Stimulated activated CD4-positive, alpha-beta T cell treated with anti-CD3 and anti-CD28 coated beads, Interleukin-2, amount 100 ng/mL, for 48 hours (primary cell): ENCODE data around the gene TASOR.
"Not testable (repeated sequence)": the region's sequence is repeated elsewhere in the genome, so short reads cannot be mapped to it uniquely, and the experiment has no call there.

Experiments
- DNase-seq, 2 donors: peaks; one replicate each; pipeline ENCODE4 v3.0.0-alpha.2; 2020

TASOR gene, protein sequence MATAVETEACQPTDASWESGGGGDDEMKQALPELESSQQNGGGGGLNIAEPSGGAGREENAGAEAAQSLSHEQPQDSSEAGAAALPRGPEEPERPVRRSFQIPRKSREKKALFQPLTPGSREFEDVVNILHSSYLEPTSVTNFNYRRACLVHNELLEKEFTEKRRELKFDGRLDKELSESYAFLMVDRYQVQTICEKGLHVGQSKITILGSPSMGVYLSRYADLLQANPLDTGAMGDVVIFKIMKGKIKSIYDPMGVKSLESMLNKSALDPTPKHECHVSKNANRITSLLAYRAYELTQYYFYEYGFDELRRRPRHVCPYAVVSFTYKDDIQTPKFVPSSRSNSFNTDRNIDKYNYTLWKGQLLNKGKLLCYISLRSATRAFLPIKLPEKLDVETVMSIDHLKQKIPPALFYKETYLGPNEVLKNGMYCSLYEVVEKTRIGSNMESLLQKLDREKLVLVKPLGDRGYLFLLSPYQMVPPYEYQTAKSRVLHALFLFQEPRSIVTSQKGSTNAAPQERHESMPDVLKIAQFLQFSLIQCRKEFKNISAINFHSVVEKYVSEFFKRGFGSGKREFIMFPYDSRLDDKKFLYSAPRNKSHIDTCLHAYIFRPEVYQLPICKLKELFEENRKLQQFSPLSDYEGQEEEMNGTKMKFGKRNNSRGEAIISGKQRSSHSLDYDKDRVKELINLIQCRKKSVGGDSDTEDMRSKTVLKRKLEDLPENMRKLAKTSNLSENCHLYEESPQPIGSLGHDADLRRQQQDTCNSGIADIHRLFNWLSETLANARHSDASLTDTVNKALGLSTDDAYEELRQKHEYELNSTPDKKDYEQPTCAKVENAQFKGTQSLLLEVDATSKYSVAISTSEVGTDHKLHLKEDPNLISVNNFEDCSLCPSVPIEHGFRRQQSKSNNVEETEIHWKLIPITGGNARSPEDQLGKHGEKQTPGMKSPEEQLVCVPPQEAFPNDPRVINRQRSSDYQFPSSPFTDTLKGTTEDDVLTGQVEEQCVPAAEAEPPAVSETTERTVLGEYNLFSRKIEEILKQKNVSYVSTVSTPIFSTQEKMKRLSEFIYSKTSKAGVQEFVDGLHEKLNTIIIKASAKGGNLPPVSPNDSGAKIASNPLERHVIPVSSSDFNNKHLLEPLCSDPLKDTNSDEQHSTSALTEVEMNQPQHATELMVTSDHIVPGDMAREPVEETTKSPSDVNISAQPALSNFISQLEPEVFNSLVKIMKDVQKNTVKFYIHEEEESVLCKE (N-terminal part only)

DNA sequence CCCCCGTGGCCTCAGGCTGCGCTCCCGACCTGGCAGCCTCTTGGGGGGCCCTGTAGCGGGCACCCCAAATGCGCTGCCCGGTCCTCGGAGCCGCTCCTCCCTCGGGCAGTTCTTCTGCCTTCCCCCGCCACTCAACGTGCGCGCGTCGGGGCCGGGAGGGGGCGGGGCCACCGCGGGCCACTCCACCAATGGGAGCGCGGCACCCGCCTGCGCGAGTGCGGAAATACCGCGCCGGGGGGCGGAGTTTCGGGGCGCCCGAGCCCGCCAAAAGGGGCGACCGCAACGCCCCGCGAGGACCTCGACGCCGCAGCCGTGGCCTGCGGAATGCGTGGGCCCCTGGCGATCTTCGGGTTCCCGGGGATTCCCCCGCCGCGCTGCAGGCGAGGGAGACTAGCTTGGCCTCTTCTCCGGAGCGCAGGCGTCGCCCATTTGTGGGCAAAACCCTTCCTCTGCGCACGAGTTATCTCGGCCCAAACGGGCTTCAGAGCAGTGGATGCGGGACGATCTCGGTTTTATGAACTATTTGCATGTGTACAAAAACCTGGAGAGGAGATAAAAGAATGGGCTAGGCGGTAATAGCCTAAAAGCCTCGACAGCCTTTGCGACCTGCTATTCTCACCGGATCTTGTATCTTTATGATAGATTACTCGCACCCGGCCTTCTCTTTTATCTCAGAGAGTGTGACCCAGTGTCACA lies at the start of gene TASOR:
Gene TASOR, minus strand, starts transcription at position 144 of the 696 bp plus-strand sequence. CDS start 259 bp downstream, outside the sequence.
- DNase-seq = peak; percentile 82 to 89

DNA sequence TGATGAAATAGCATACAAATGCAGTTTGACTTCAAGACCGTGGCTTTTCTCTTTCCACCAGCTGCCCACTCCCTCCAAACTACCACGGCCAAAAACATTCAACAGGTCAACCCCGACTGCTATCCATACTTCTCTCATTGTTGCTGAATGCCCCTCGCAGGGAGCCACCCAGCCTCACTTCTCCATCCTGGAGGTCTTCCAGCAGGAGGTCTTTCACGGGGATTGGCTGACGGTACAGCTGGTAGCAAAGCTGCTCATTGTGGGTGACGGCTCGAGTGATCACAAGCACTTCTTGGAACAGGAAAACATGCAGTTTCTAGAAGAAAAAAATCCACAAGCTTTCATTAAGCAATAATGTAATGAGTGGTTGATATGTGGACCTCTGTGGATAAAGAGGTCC lies 49.0 kb upstream of the TASOR start:
- no peak for DNase-seq

DNA sequence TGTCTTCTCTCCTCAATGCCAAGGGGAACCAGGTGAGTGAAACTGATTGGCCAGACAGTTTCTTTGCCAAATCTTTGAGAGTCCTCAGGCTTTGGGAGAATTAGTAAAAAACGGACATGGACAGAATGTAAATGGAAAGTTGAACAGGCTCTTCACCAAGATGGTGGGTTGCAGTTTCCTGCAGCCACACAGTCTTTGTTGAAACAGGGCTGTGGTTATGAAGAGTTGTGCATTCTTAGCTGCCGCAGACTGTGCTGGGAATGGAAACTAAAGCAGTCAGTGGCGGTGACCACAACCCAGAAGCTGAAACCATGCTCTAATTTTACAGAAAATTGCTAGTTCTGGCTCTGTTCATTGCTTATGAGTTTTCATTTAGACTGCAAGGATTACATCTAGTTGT lies 42.1 kb upstream of the TASOR start:
- DNase-seq = peak; percentile 36 to 44

DNA sequence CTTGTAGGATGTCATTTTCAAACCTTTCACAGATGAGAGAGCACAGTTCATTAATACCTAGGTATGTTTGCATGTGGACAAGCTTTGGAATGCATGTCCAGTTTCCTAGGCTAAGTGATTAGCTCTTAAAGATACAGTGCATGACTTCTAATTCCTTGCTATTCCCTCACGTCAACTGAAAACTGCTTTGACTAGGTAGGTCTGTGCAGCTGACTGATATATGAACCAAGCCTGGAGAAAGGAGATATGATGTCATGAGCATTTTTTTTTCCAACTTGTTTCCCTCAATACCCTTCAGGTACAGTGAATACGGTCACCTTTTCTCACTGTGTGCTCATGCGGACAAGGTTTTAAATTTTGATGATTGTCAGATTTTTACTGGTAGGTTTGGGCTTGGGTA lies 41.6 kb upstream of the TASOR start:
- no peak for DNase-seq

DNA sequence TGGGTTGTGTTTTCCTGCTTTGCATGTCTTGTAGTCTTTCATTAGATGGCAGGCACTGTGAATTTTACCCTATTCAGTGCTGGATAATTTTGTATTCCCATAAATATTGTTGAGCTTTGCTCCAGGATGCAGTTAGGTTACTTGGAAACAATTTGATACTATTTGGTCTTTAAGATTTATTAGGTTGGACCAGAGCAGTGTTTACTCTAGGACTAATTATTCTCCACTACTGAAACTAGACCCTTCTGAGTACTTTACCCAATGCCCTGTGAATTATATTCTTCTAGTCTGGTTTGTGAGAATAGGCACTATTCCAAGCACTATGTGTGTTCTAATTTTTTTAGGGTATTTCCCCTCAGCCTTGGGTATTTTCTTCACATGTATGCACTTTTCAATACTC lies 37.8 kb upstream of the TASOR start:
- no peak for DNase-seq

DNA sequence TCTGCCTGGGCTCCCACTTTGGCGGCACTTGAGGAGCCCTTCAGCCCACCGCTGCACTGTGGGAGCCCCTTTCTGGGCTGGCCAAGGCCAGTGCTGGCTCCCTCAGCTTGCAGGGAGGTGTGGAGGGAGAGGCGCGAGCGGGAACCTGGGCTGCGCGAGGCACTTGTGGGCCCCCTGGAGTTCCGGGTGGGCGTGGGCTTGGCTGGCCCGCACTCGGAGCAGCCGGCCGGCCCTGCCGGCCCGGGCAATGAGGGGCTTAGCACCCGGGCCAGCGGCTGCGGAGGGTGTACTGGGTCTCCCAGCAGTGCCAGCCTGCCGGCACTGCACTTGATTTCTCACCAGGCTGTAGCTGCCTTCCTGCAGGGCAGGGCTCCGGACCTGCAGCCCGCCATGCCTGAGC lies 35.7 kb upstream of the TASOR start:
- DNase-seq = not testable (repeated sequence)

DNA sequence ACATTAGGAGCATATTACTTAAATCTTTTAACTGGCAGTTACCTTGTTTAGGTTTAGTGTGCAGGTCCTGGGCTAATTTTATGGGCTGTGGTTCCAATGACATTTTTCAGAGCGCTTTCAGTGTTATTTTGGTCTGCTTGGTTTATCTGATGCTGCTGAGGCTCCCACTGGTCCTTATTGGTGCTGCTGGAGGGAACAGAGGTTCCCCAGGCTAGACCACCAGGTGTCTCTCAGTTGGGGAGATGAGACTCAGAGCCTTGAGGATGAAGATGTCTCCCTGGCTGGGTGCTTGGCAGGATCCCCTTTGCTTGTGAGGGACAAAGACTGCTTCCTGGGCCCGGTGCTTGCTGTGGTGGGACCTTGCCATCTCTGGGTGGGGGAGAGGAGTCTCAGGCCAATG lies 28.3 kb upstream of the TASOR start:
- no peak for DNase-seq

DNA sequence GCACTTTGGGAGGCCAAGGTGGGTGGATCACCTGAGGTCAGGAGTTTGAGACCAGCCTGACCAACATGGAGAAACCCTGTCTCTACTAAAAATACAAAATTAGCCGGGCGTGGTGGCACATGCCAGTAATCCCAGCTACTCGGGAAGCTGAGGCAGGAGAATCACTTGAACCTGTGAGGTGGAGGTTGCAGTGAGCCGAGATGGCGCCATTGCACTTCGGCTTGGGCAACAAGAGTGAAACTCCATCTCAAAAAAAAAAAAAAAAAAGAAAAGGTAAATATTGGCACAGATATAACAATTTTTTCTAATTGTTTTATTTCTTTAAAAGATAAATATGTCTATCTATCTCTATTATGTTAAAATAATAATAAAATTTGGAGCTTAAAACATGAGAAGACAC lies 24.3 kb upstream of the TASOR start:
- not testable (repeated sequence) for DNase-seq

DNA sequence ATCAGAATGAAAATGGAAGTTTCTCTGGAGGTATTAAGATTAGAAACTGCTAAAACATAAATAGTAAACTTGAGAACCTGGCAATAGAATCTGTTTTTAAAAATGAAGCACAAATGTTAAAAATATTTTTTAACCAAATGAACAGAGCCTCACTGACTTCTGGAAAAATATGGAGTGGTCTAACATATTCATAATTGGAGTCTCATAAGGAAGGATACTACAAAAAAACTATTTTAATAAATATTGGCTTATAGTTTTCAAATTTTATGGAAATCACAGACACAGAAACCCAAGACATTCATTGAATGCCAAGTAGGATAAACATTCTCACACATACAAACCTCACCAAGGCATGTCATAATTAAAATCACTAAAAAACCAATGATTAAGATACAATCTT lies 23.6 kb upstream of the TASOR start:
- no peak for DNase-seq

DNA sequence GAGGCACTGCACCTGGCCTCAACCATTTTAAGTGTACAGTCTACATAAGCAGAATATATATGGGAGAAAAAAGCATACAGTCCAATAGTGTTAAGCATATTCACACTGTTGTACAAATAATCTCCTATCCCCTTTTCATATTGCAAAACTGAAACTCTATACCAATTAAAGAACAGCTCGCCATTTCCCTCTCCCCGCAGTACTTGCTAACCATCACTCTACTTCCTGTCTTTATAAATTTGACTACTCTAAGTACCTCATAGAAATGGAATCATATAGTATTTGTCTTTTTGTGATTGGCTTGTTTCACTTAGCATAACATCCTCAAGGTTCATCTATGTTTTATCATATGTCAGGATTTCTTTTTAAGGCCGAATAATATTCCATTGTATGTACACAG lies 21.6 kb upstream of the TASOR start:
- DNase-seq = no peak

DNA sequence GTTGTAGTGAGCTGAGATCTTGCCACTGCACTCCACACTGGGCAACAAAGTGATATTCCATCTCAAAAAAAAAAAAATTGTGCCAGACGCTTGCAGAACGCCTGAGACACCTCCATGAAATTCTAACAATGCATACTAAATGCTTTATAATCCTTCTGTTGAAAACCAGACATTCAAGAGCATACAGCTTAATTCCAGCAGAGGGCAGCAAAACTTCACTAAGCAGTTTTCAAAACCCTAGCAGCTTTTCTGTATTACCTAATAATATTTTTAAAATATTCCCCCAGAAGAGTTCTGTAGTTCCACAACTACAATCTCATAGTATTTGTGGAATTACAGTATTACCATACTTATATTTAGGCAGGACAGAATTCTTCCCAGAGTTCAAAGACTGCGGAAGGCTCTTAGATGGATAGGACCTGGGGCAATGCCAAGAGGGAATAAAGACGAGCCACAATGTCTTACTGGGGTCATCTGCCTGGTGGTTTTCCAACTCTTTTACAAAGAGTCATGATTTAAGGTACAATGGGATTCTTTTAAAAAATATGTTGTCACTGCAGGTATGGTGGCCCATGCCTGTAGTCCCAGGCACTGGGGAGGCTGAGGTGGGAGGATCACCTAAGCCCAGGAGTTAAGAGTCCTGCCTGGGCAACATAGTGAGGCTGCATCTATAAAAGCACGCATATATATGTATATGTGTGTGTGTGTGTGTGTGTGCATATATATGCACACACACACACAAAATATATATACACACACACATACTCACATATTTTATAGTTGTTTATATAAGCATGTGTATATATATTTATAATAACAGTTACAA lies 19.6 kb upstream of the TASOR start:
- DNase-seq = peak; percentile 36 to 43

DNA sequence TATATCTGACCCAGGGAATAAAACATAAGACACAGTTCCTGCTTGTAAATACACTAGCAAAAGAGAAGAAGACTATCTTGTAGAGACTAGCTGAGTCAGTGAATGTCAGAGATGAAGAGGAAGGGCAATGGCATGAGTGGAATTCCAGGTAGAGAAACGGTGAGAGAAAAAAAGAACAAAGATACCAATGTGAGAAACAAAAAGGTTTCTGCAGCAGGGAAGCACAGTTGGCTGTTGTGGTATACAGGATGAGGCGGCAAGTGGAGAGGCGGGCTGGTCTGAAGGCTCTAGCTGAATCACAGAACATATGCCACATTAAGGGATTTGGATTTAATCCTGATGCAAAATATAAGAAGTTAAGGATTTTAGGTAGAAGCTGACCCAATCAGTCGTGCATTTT lies 17.1 kb upstream of the TASOR start:
- DNase-seq = no peak

DNA sequence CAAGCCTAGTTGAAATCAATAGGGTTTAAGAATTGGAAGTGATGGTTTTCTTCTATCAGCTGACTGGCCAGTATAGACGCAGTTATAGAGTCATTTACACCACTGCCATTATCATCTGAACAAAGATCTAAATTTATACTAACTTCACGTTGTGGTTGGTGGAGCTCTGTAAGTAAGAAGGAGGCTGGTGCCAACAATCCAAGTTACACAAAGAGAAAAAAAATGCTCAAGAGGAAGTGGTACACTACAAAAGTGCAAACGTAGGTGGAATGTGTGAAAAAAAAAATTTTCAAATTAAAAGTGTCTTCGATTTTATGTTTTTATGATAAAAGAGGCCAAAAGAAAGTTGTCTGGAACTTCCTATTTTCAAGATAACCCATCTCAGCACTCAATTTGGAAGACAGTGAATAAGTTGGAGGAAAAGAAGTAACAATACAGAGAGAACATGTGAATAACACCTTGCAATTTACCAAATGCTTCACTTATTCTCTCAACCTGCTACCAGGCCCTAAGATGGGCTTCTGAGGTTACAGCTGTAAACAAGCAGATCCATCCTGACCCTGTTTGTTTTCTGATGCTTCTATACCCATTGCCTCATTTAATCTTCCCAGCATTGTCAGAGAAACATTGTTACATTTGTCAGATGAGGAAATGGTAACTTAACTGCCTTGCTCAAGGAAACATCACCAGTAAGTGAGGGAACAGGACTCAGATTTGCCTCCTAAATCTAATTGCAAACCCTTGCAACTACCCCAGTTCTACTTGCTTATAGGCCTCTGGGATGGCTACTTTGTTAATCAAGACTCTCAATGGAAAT lies 12.0 kb upstream of the TASOR start:
- no peak for DNase-seq

DNA sequence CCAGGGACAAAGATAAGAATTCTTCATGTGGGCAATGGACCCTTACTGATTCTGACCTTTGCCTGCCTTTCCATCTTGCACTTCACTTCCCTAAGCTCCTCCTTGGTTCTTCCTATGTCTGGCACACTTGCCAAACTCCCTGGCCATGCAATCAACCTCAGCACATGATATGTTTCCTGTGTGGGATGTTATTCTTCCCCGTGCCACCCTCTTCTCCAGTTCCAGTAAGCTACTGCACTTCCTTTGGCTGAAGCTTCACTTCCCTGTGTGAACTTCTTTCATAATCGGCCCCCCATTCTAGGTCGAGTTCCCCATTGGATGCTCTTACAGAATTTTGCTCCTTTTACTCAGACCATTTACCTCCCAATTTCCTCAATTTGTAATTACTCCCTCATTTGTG lies 10.7 kb upstream of the TASOR start:
- no peak for DNase-seq

DNA sequence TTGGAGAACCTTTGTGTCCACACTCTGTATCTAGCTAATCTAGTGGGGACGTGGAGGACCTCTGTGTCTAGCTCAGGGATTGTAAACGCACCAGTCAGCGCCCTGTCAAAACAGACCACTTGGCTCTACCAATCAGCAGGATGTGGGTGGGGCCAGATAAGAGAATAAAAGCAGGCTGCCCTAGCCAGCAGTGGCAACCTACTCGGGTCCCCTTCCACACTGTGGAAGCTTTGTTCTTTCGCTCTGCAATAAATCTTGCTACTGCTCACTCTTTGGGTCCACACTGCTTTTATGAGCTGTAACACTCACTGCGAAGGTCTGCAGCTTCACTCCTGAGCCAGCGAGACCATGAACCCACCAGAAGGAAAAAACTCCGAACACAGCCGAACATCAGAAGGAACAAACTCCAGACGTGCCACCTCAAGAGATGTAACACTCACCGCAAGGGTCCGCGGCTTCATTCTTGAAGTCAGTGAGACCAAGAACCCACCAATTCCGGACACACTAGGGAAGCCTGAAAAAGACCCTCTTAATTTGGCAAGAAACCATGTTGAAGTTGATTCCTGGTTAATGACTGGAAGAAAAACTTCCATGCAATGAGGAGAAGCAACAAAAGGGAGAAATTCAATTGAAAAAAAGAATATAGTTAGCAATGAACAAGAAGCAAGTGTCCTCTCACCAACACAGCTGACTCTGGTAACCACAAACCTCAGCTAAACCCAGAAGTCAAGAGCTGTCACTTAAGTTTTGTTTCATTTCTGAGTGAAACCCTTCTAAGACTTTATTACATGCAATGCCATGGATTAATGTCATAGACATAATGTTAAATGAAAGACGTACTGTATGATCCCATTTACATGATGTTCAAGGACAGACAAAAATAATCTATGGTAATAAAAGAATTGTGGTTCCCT lies 9.7 kb upstream of the TASOR start:
- not testable (repeated sequence) for DNase-seq

DNA sequence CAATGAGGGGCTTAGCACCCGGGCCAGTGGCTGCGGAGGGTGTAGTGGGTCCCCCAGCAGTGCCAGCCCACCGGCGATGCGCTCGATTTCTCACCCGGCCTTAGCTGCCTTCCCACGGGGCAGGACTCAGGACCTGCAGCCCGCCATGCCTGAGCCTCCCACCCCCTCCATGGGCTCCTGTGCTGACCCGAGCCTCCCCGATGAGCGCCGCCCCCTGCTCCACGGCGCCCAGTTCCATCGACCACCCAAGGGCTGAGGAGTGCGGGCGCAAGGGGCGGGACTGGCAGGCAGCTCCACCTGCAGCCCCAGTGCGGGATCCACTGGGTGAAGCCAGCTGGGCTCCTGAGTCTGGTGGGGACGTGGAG lies 8.9 kb upstream of the TASOR start:
- DNase-seq = not testable (repeated sequence)

DNA sequence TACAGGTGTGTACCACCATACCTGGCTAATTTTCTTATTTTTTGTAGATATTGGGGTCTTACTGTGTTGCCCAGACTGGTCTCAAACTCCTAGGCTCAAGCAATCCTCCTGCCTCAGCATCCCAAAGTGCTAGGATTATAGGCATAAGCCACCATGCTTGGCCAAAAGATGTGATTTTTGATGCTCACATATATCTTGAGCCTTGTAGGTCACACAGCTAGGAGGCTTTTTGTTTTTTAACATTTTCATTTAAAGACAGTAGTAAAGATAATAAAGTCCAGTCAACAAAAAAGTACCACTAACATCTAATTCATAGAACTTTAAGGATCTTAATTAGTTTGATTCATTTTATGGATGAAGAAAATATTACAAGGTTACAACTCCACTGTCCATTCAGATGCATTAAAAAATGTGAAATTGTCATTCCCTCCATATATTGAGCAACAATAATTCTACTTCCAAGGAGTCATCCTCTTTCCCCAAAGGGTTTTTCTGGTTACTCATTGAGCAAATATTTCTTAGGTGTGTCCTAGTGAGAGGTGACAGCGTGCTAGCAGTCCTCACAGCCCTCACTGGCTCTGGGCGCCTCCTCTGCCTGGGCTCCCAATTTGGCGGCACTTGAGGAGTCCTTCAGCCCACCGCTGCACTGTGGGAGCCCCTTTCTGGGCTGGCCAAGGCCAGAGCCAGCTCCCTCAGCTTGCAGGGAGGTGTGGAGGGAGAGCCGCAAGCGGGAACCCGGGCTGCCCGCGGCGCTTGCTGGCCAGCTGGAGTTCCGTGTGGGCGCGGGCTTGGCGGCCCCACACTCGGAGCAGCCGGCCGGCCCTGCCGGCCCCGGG lies 8.3 kb upstream of the TASOR start:
- no peak for DNase-seq

DNA sequence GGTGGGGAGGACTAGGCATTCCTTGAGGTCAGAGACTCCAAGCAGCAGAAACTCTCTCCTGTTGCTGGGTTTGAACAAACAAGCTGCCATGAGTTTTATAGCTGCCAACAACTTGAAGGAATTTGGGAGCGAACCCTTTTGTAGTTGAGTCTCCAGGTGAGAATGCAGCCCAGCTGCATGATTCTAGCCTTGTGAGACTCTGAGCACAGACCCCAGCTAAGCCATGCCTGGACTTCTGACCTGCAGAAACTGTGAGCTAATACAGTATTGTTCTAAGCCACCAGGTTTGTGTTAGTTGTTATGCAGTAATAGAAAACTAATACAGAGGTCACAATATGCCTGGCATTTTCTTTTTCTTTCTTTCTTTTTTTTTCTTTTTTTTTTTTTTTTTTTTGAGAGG lies 6.2 kb upstream of the TASOR start:
- no peak for DNase-seq

DNA sequence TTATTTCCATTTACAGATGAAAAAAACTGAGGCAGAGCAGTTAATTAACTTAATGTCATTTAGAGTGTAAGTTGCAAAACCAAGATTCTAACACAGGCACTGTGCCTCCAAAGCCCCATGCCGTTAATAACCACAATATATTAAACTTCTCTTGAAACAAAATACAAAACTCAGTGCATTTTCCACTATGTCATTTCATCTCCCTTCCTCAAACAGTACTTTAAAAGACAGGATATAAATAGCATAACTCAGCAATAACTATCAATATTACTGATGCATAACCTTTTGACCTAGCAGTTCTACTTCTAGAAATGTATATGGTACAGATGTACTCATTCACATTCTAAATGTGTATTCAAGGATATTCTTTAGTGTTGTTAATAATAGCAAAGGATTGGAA lies 5.1 kb upstream of the TASOR start:
- DNase-seq = no peak
